HEK293 (cell line): ENCODE results near the gene RAET1G.

Experiments
- CTCF ChIA-PET: fragments of 350-600 bp; formaldehyde crosslinking; extraction: SDS; loops from one replicate; lab custom pipeline; 2021; ENCODE audit warnings: antibody characterized with exemption; lab: Yijun Ruan, JAX
- POLR2A ChIA-PET: fragments of 300-600 bp; formaldehyde crosslinking; extraction: SDS; loops from one replicate; lab custom pipeline; 2020; ENCODE audit warnings: antibody characterized with exemption, inconsistent platforms; lab: Yijun Ruan, JAX
- H3K27ac ChIP-seq: fragments of 200-500 bp; sonication (Bioruptor generic); 2 replicates; pipeline ENCODE4 v1.5.1; 2014; ENCODE audit warnings: low read depth, low read length, control low read depth, inconsistent platforms; ENCODE audit errors: extremely low read depth
- H3K36me3 ChIP-seq, 2 experiments: fragments of 200-500 bp in 1 of 2; sonication (Bioruptor generic) in 1 of 2; 1 replicate in 1 of 2; 2 replicates in 1 of 2; pipeline ENCODE4 v1.5.1; 2014 to 2017; ENCODE audit warnings: inconsistent platforms in 2 of 2, low read length in 2 of 2; ENCODE audit not compliant: control insufficient read depth in 2 of 2, insufficient read depth in 1 of 2
- H3K4me1 ChIP-seq: fragments of 200-500 bp; sonication (Bioruptor generic); 2 replicates; pipeline ENCODE4 v1.5.1; 2014; ENCODE audit warnings: mild to moderate bottlenecking, low read length, inconsistent platforms; ENCODE audit not compliant: control insufficient read depth, insufficient read depth
- H3K4me3 ChIP-seq: 2 replicates; pipeline ENCODE4 v1.5.1; 2011; ENCODE audit warnings: low read depth, mild to moderate bottlenecking, control low read depth, low read length, moderate library complexity
- H3K9me3 ChIP-seq: fragments of 200-500 bp; sonication (Bioruptor generic); 2 replicates; pipeline ENCODE4 v1.5.1; 2014; ENCODE audit warnings: low read depth, low read length, inconsistent platforms; ENCODE audit not compliant: control insufficient read depth, insufficient read depth
- BCL11A ChIP-seq: fragments of 450-650 bp; formaldehyde crosslinking; IDR thresholded peaks from 2 replicates; pipeline ENCODE4 v1.5.1; 2016; ENCODE audit warnings: low read depth, missing biosample characterization, missing genetic modification characterization
- EGR2 ChIP-seq: fragments of 450-650 bp; formaldehyde crosslinking; IDR thresholded peaks from 2 replicates; pipeline ENCODE4 v1.5.1; 2016; ENCODE audit warnings: low read depth, missing biosample characterization, missing genetic modification characterization
- GLIS1 ChIP-seq: fragments of 450-650 bp; formaldehyde crosslinking; IDR thresholded peaks from 2 replicates; pipeline ENCODE4 v1.5.1; 2016; ENCODE audit warnings: missing biosample characterization, missing genetic modification characterization
- MYNN ChIP-seq: fragments of 450-650 bp; formaldehyde crosslinking; IDR thresholded peaks from 2 replicates; pipeline ENCODE4 v1.5.1; 2016; ENCODE audit warnings: missing biosample characterization, missing genetic modification characterization, borderline replicate concordance
- OSR2 ChIP-seq: fragments of 450-650 bp; formaldehyde crosslinking; IDR thresholded peaks from 2 replicates; pipeline ENCODE4 v1.5.1; 2016; ENCODE audit warnings: missing biosample characterization, missing genetic modification characterization
- TRIM28 ChIP-seq: IDR thresholded peaks from 2 replicates; pipeline ENCODE4 v1.6.1; 2011; ENCODE audit warnings: low read length, control low read depth, borderline replicate concordance
- YY1 ChIP-seq: fragments of 450-650 bp; formaldehyde crosslinking; IDR thresholded peaks from 2 replicates; pipeline ENCODE4 v1.5.1; 2018; ENCODE audit warnings: missing biosample characterization, missing genetic modification characterization
- YY2 ChIP-seq: fragments of 450-650 bp; formaldehyde crosslinking; IDR thresholded peaks from 2 replicates; pipeline ENCODE4 v1.5.1; 2016; ENCODE audit warnings: missing biosample characterization, missing genetic modification characterization
- ZFP69B ChIP-seq: fragments of 450-650 bp; formaldehyde crosslinking; IDR thresholded peaks from 2 replicates; pipeline ENCODE4 v1.5.1; 2016; ENCODE audit warnings: missing biosample characterization, missing genetic modification characterization
- ZNF10 ChIP-seq: fragments of 450-650 bp; formaldehyde crosslinking; IDR thresholded peaks from 2 replicates; pipeline ENCODE4 v1.5.1; 2017; ENCODE audit warnings: missing biosample characterization, missing genetic modification characterization
- ZNF114 ChIP-seq: fragments of 450-650 bp; formaldehyde crosslinking; IDR thresholded peaks from 2 replicates; pipeline ENCODE4 v1.5.0; 2017; ENCODE audit warnings: missing biosample characterization, missing genetic modification characterization
- ZNF146 ChIP-seq: fragments of 450-650 bp; formaldehyde crosslinking; IDR thresholded peaks from 2 replicates; pipeline ENCODE4 v1.5.1; 2016; ENCODE audit warnings: missing biosample characterization, missing genetic modification characterization
- ZNF157 ChIP-seq: fragments of 450-650 bp; formaldehyde crosslinking; IDR thresholded peaks from 2 replicates; pipeline ENCODE4 v1.5.1; 2016; ENCODE audit warnings: missing biosample characterization, missing genetic modification characterization
- ZNF16 ChIP-seq: fragments of 450-650 bp; formaldehyde crosslinking; IDR thresholded peaks from 2 replicates; pipeline ENCODE4 v1.5.1; 2016; ENCODE audit warnings: low read depth, missing biosample characterization, missing genetic modification characterization
- ZNF311 ChIP-seq: fragments of 450-650 bp; formaldehyde crosslinking; IDR thresholded peaks from 2 replicates; pipeline ENCODE4 v1.5.1; 2017; ENCODE audit warnings: missing biosample characterization, missing genetic modification characterization, borderline replicate concordance
- ZNF37A ChIP-seq: fragments of 450-650 bp; IDR thresholded peaks from 2 replicates; pipeline ENCODE4 v1.5.1; 2018; ENCODE audit warnings: missing biosample characterization, missing genetic modification characterization
- ZNF394 ChIP-seq: fragments of 450-650 bp; formaldehyde crosslinking; IDR thresholded peaks from 2 replicates; pipeline ENCODE4 v1.5.1; 2016; ENCODE audit warnings: missing biosample characterization, missing genetic modification characterization, mild to moderate bottlenecking, moderate library complexity, borderline replicate concordance
- ZNF426 ChIP-seq: fragments of 450-650 bp; formaldehyde crosslinking; IDR thresholded peaks from 2 replicates; pipeline ENCODE4 v1.5.1; 2017; ENCODE audit warnings: missing biosample characterization, missing genetic modification characterization, mild to moderate bottlenecking, inconsistent platforms, moderate library complexity
- ZNF621 ChIP-seq: fragments of 450-650 bp; formaldehyde crosslinking; IDR thresholded peaks from 2 replicates; pipeline ENCODE4 v1.5.1; 2017; ENCODE audit warnings: missing biosample characterization, missing genetic modification characterization
- ZNF660 ChIP-seq: fragments of 450-650 bp; IDR thresholded peaks from 2 replicates; pipeline ENCODE4 v1.5.1; 2018; ENCODE audit warnings: missing biosample characterization, mild to moderate bottlenecking, missing genetic modification characterization
- ZNF664 ChIP-seq: fragments of 450-650 bp; formaldehyde crosslinking; IDR thresholded peaks from 2 replicates; pipeline ENCODE4 v1.5.1; 2016; ENCODE audit warnings: missing biosample characterization, missing genetic modification characterization
- ZNF670 ChIP-seq: fragments of 450-650 bp; formaldehyde crosslinking; IDR thresholded peaks from 2 replicates; pipeline ENCODE4 v1.5.1; 2016; ENCODE audit warnings: missing biosample characterization, missing genetic modification characterization, low read depth
- ZNF76 ChIP-seq: fragments of 450-650 bp; formaldehyde crosslinking; IDR thresholded peaks from 2 replicates; pipeline ENCODE4; 2016; ENCODE audit warnings: low read depth, missing biosample characterization, missing genetic modification characterization, borderline replicate concordance
- ZNF777 ChIP-seq: fragments of 450-650 bp; formaldehyde crosslinking; IDR thresholded peaks from 2 replicates; pipeline ENCODE4 v1.5.1; 2017; ENCODE audit warnings: missing biosample characterization, missing genetic modification characterization, borderline replicate concordance
- TF ChIP-seq, protein P1 (sequence below): fragments of 450-650 bp; formaldehyde crosslinking; IDR thresholded peaks from 2 replicates; pipeline ENCODE4 v1.5.1; 2016; ENCODE audit warnings: missing biosample characterization, missing genetic modification characterization
- TF ChIP-seq, protein P2 (sequence below): fragments of 450-650 bp; formaldehyde crosslinking; optimal IDR thresholded peaks from 2 replicates; pipeline ENCODE3; 2016; ENCODE audit warnings: missing biosample characterization, mild to moderate bottlenecking, missing genetic modification characterization
- TF ChIP-seq, protein P3 (sequence below): fragments of 450-650 bp; formaldehyde crosslinking; IDR thresholded peaks from 2 replicates; pipeline ENCODE4 v1.5.1; 2017; ENCODE audit warnings: missing biosample characterization, missing genetic modification characterization
- TF ChIP-seq, protein P4 (sequence below): fragments of 450-650 bp; IDR thresholded peaks from 2 replicates; pipeline ENCODE4 v1.5.1; 2018; ENCODE audit warnings: missing biosample characterization, mild to moderate bottlenecking, missing genetic modification characterization
- TF ChIP-seq, protein P5 (sequence below): fragments of 450-650 bp; formaldehyde crosslinking; IDR thresholded peaks from 2 replicates; pipeline ENCODE4 v1.5.0; 2017; ENCODE audit warnings: missing biosample characterization, missing genetic modification characterization, borderline replicate concordance

The RAET1G gene

DNA sequence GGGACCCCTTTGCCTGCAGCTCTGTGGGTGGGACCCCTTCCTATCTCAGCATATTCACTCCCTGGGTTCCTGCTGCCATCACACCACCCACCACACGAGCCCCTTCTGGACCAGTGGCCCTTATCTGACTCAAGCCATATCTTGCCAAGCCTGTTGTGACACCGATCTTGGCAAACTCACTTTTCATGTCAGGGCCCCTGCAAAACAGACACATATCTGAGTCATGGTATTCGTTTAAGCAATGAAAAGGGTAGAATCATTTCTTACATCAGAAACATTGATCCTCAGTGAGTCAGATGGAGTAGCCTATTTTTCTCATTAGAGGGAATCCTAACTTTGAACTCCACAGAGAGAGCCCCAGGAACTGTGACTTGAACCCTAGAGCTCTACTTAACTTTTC, 35.6 kb downstream of the RAET1G start:
- TF ChIP-seq ZNF664 (tag by site-specific recombination) (no peak), TRIM28 (no peak), ZNF146 (tag by site-specific recombination) (no peak), BCL11A (tag by site-specific recombination) (no peak), ZNF114 (tag by site-specific recombination) (no peak), ZNF311 (tag by site-specific recombination) (no peak), YY1 (tag by site-specific recombination) (no peak), ZNF426 (no peak), ZNF777 (tag by site-specific recombination) (no peak), ZNF76 (tag by site-specific recombination) (no peak), MYNN (tag by site-specific recombination) (no peak), ZNF660 (no peak), OSR2 (tag by site-specific recombination) (no peak), ZNF621 (tag by site-specific recombination) (no peak)
- TF ChIP-seq, protein P1, sequence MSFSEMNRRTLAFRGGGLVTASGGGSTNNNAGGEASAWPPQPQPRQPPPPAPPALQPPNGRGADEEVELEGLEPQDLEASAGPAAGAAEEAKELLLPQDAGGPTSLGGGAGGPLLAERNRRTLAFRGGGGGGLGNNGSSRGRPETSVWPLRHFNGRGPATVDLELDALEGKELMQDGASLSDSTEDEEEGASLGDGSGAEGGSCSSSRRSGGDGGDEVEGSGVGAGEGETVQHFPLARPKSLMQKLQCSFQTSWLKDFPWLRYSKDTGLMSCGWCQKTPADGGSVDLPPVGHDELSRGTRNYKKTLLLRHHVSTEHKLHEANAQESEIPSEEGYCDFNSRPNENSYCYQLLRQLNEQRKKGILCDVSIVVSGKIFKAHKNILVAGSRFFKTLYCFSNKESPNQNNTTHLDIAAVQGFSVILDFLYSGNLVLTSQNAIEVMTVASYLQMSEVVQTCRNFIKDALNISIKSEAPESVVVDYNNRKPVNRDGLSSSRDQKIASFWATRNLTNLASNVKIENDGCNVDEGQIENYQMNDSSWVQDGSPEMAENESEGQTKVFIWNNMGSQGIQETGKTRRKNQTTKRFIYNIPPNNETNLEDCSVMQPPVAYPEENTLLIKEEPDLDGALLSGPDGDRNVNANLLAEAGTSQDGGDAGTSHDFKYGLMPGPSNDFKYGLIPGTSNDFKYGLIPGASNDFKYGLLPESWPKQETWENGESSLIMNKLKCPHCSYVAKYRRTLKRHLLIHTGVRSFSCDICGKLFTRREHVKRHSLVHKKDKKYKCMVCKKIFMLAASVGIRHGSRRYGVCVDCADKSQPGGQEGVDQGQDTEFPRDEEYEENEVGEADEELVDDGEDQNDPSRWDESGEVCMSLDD = no peak
- TF ChIP-seq, protein P2, sequence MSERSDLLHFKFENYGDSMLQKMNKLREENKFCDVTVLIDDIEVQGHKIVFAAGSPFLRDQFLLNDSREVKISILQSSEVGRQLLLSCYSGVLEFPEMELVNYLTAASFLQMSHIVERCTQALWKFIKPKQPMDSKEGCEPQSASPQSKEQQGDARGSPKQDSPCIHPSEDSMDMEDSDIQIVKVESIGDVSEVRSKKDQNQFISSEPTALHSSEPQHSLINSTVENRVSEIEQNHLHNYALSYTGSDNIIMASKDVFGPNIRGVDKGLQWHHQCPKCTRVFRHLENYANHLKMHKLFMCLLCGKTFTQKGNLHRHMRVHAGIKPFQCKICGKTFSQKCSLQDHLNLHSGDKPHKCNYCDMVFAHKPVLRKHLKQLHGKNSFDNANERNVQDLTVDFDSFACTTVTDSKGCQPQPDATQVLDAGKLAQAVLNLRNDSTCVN (tag by site-specific recombination) = no peak
- TF ChIP-seq, protein P3, sequence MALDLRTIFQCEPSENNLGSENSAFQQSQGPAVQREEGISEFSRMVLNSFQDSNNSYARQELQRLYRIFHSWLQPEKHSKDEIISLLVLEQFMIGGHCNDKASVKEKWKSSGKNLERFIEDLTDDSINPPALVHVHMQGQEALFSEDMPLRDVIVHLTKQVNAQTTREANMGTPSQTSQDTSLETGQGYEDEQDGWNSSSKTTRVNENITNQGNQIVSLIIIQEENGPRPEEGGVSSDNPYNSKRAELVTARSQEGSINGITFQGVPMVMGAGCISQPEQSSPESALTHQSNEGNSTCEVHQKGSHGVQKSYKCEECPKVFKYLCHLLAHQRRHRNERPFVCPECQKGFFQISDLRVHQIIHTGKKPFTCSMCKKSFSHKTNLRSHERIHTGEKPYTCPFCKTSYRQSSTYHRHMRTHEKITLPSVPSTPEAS (tag by site-specific recombination) = no peak
- TF ChIP-seq, protein P4, sequence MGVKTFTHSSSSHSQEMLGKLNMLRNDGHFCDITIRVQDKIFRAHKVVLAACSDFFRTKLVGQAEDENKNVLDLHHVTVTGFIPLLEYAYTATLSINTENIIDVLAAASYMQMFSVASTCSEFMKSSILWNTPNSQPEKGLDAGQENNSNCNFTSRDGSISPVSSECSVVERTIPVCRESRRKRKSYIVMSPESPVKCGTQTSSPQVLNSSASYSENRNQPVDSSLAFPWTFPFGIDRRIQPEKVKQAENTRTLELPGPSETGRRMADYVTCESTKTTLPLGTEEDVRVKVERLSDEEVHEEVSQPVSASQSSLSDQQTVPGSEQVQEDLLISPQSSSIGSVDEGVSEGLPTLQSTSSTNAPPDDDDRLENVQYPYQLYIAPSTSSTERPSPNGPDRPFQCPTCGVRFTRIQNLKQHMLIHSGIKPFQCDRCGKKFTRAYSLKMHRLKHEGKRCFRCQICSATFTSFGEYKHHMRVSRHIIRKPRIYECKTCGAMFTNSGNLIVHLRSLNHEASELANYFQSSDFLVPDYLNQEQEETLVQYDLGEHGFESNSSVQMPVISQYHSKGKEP = no peak
- H3K27ac ChIP-seq = no peak overlapping the region
- no peak overlapping the region for H3K4me3 ChIP-seq
- ChIA-PET CTCF (interaction anchor here (0.7 kb wide), 1 partner anchor 20 kb away, joined by 3 read pairs; no protein-coding TSS in a partner anchor), POLR2A (no interaction called here)
- no peaks in the 10 kb centered on the region for H3K4me1 ChIP-seq
- no peaks in the 10 kb centered on the region for H3K36me3 ChIP-seq
- H3K9me3 ChIP-seq = no peaks in the 10 kb centered on the region

DNA sequence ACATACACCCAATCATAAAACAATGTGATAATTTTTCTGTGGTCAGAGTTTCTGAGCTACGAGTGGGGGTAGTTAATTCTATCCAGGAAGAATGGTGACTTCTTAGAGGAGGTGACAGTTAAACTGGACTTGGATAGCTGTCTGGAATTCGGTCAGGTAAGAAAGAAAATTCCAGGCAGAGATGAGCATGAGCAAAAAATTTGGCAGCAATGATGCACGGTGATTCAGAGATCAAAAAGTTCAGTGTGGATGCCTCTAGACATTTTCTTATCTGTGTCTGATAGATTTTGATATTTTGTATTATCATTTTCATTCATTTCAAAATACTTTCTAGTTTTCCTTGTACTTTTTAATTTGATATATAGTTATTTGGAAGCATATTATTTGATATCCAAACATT, 37.0 kb downstream of the RAET1G start:
- POLR2A ChIA-PET = no interaction called here
- no peak overlapping the region for H3K4me3 ChIP-seq
- no peaks in the 10 kb centered on the region for H3K36me3 ChIP-seq
- CTCF ChIA-PET = interaction anchor here (0.7 to 1.3 kb wide), 3 partner anchors 8 to 64 kb away, joined by 3 to 5 read pairs (median 4); no protein-coding TSS in a partner anchor
- H3K27ac ChIP-seq = no peak overlapping the region
- no peaks in the 10 kb centered on the region for H3K4me1 ChIP-seq
- H3K9me3 ChIP-seq = no peaks in the 10 kb centered on the region
- TF ChIP-seq, protein P5, sequence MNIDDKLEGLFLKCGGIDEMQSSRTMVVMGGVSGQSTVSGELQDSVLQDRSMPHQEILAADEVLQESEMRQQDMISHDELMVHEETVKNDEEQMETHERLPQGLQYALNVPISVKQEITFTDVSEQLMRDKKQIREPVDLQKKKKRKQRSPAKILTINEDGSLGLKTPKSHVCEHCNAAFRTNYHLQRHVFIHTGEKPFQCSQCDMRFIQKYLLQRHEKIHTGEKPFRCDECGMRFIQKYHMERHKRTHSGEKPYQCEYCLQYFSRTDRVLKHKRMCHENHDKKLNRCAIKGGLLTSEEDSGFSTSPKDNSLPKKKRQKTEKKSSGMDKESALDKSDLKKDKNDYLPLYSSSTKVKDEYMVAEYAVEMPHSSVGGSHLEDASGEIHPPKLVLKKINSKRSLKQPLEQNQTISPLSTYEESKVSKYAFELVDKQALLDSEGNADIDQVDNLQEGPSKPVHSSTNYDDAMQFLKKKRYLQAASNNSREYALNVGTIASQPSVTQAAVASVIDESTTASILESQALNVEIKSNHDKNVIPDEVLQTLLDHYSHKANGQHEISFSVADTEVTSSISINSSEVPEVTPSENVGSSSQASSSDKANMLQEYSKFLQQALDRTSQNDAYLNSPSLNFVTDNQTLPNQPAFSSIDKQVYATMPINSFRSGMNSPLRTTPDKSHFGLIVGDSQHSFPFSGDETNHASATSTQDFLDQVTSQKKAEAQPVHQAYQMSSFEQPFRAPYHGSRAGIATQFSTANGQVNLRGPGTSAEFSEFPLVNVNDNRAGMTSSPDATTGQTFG (tag by site-specific recombination) = no peak
- no peak for TF ChIP-seq GLIS1 (tag by site-specific recombination)
- no peak for TF ChIP-seq EGR2 (tag by site-specific recombination)
- no peak for TF ChIP-seq ZNF670 (tag by site-specific recombination)
- TF ChIP-seq YY2 (tag by site-specific recombination) = no peak
- no peak for TF ChIP-seq ZNF37A
- TF ChIP-seq ZNF16 (tag by site-specific recombination) = no peak
- TF ChIP-seq ZFP69B (tag by site-specific recombination) = no peak
- TF ChIP-seq ZNF157 (tag by site-specific recombination) = no peak
- no peak for TF ChIP-seq ZNF394 (tag by site-specific recombination)
- TF ChIP-seq ZNF10 (tag by site-specific recombination) = no peak
